Stomach (tissue), 4 donors: ENCODE results near the gene SH3BP5.

Experiments
- CTCF ChIP-seq, 7 experiments: fragments of 450-650 bp in 4 of 7; fragments of 200-600 bp in 3 of 7; sonication (generic) in 3 of 7; IDR thresholded peaks; one replicate each; pipeline ENCODE4 v1.5.1; 2016 to 2019; ENCODE audit warnings: antibody characterized with exemption in 7 of 7, control low read depth in 2 of 7, mild to moderate bottlenecking in 1 of 7
- EP300 ChIP-seq: sonication (generic); formaldehyde crosslinking; IDR thresholded peaks from one replicate; pipeline ENCODE4 v1.6.1; 2017; ENCODE audit warnings: antibody characterized with exemption
- POLR2A ChIP-seq, 4 donors: fragments of 450-650 bp; IDR thresholded peaks; one replicate each; pipeline ENCODE4 v1.6.1; 2016; ENCODE audit warnings: antibody characterized with exemption in 4 of 4, control low read depth in 2 of 4, mild to moderate bottlenecking in 1 of 4, moderate library complexity in 1 of 4
- POLR2AphosphoS5 ChIP-seq, 3 donors: sonication (generic); formaldehyde crosslinking; IDR thresholded peaks; one replicate each; pipeline ENCODE4 v1.6.1; 2016; ENCODE audit warnings: antibody characterized with exemption in 3 of 3

DNA sequence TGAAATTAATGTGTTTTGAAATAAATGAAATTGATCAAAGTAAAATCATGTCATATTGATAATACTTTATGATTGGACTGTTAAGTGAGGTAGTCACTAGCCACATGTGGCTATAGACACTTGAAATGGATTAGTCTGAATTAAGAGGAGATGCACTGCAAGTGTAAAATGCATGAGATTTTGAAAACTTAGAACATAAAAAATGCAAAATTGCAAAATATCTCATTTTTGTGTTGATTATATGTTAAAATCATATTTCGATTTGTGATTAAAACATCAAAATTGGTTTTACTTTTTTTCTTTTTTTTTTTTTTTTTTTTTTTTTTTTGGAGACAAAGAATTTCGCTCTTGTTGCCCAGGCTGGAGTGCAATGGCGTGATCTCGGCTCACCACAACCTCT, 103.1 kb downstream of the SH3BP5 start:
- TF ChIP-seq CTCF (IDR thresholded peaks at IDR 0.05) (no peak), POLR2AphosphoS5 (IDR thresholded peaks at IDR 0.05) (no peak), EP300 (no peak), POLR2A (IDR thresholded peaks at IDR 0.05) (no peak)
